ENCODE data around the gene PPID. TPM values are rescaled to one million over a fixed set of nuclear protein-coding genes. Genes with fewer than 3 reads are reported as not detected.

The PPID gene
- total and polyA plus RNA-seq, 2 of the 13 experiments (the other 11 are each of a cell fraction or from before 2014, with no cell fraction given), result 15.4 to 63.4 TPM

- TF ChIP-seq, protein P1, sequence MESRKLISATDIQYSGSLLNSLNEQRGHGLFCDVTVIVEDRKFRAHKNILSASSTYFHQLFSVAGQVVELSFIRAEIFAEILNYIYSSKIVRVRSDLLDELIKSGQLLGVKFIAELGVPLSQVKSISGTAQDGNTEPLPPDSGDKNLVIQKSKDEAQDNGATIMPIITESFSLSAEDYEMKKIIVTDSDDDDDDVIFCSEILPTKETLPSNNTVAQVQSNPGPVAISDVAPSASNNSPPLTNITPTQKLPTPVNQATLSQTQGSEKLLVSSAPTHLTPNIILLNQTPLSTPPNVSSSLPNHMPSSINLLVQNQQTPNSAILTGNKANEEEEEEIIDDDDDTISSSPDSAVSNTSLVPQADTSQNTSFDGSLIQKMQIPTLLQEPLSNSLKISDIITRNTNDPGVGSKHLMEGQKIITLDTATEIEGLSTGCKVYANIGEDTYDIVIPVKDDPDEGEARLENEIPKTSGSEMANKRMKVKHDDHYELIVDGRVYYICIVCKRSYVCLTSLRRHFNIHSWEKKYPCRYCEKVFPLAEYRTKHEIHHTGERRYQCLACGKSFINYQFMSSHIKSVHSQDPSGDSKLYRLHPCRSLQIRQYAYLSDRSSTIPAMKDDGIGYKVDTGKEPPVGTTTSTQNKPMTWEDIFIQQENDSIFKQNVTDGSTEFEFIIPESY (CRISPR knock-in tag; IDR thresholded peaks at IDR 0.05), result no peak
- TF ChIP-seq, protein P2, sequence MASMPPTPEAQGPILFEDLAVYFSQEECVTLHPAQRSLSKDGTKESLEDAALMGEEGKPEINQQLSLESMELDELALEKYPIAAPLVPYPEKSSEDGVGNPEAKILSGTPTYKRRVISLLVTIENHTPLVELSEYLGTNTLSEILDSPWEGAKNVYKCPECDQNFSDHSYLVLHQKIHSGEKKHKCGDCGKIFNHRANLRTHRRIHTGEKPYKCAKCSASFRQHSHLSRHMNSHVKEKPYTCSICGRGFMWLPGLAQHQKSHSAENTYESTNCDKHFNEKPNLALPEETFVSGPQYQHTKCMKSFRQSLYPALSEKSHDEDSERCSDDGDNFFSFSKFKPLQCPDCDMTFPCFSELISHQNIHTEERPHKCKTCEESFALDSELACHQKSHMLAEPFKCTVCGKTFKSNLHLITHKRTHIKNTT (CRISPR knock-in tag; IDR thresholded peaks at IDR 0.05), result no peak
- TF ChIP-seq, protein P3, sequence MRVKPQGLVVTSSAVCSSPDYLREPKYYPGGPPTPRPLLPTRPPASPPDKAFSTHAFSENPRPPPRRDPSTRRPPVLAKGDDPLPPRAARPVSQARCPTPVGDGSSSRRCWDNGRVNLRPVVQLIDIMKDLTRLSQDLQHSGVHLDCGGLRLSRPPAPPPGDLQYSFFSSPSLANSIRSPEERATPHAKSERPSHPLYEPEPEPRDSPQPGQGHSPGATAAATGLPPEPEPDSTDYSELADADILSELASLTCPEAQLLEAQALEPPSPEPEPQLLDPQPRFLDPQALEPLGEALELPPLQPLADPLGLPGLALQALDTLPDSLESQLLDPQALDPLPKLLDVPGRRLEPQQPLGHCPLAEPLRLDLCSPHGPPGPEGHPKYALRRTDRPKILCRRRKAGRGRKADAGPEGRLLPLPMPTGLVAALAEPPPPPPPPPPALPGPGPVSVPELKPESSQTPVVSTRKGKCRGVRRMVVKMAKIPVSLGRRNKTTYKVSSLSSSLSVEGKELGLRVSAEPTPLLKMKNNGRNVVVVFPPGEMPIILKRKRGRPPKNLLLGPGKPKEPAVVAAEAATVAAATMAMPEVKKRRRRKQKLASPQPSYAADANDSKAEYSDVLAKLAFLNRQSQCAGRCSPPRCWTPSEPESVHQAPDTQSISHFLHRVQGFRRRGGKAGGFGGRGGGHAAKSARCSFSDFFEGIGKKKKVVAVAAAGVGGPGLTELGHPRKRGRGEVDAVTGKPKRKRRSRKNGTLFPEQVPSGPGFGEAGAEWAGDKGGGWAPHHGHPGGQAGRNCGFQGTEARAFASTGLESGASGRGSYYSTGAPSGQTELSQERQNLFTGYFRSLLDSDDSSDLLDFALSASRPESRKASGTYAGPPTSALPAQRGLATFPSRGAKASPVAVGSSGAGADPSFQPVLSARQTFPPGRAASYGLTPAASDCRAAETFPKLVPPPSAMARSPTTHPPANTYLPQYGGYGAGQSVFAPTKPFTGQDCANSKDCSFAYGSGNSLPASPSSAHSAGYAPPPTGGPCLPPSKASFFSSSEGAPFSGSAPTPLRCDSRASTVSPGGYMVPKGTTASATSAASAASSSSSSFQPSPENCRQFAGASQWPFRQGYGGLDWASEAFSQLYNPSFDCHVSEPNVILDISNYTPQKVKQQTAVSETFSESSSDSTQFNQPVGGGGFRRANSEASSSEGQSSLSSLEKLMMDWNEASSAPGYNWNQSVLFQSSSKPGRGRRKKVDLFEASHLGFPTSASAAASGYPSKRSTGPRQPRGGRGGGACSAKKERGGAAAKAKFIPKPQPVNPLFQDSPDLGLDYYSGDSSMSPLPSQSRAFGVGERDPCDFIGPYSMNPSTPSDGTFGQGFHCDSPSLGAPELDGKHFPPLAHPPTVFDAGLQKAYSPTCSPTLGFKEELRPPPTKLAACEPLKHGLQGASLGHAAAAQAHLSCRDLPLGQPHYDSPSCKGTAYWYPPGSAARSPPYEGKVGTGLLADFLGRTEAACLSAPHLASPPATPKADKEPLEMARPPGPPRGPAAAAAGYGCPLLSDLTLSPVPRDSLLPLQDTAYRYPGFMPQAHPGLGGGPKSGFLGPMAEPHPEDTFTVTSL (CRISPR knock-in tag; IDR thresholded peaks at IDR 0.05; ENCODE audit: borderline replicate concordance), result no peak
- TF ChIP-seq PRDM4 (CRISPR knock-in tag; IDR thresholded peaks at IDR 0.05; ENCODE audit: borderline replicate concordance) (no peak), ZNF251 (CRISPR knock-in tag; IDR thresholded peaks at IDR 0.05) (no peak), HNRNPL (IDR thresholded peaks at IDR 0.05; ENCODE audit: low read depth, low read length) (0 out of 2 replicates have a peak, but pooled peaks have one; percentile 14), U2AF2 (IDR thresholded peaks at IDR 0.05; ENCODE audit: low read depth, low read length) (0 out of 2 replicates have a peak, but pooled peaks have one; percentile 4), ZNF746 (CRISPR knock-in tag; IDR thresholded peaks at IDR 0.05) (no peak), ZBTB25 (CRISPR knock-in tag; IDR thresholded peaks at IDR 0.05) (no peak), CTCF (CRISPR knock-in tag; IDR thresholded peaks at IDR 0.05) (no peak), ZBTB8A (CRISPR knock-in tag; IDR thresholded peaks at IDR 0.05; ENCODE audit: borderline replicate concordance, low read depth) (no peak), SETDB1 (CRISPR knock-in tag; IDR thresholded peaks at IDR 0.05; ENCODE audit: borderline replicate concordance) (no peak), POLR2G (IDR thresholded peaks at IDR 0.05; ENCODE audit: low read depth, low read length) (no peak; the same call in 1 of the 2 replicates), GPN1 (CRISPR knock-in tag; IDR thresholded peaks at IDR 0.05; ENCODE audit: borderline replicate concordance) (no peak)
- TF ChIP-seq, protein P4, sequence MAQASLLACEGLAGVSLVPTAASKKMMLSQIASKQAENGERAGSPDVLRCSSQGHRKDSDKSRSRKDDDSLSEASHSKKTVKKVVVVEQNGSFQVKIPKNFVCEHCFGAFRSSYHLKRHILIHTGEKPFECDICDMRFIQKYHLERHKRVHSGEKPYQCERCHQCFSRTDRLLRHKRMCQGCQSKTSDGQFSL (CRISPR knock-in tag; IDR thresholded peaks at IDR 0.05), result no peak
Observed at GRCh38 chr4:158671665-158671914, 51.6 kb downstream of the PPID start, which contains the start of gene C4orf46 (continued).

Data from HepG2 (cell line).